Measurements from ENCODE around the gene DPT.

- TF ChIP-seq GATA2 (IDR thresholded peaks at IDR 0.05; ENCODE audit: low read depth, low read length) (no peak), GATA3 (IDR thresholded peaks at IDR 0.05; ENCODE audit: low read depth, low read length) (no peak)
Observed at GRCh38 chr1:168723000-168723399, 6.0 kb downstream of the DPT start.

Data from SH-SY5Y (cell line).